Activated naive CD8-positive, alpha-beta T cell treated with anti-CD3 and anti-CD28 coated beads for 36 hours (primary cell): ENCODE measurements around the gene OTUB1. TPM values are rescaled to one million over a fixed set of nuclear protein-coding genes. Genes with fewer than 3 reads are reported as not detected.
A peak's percentile ranks its signal among the peaks of the same experiment; 100 is the strongest.

Experiments used
- DNase-seq: peaks from one replicate; pipeline ENCODE4 v3.0.0; 2021
- H3K27ac Mint-ChIP-seq: one replicate; pipeline ENCODE4 v1.8.0; 2022; ENCODE audit warnings: mild to moderate bottlenecking, moderate library complexity, mixed read lengths
- H3K27me3 Mint-ChIP-seq: one replicate; pipeline ENCODE4 v1.8.0; 2022; ENCODE audit warnings: mild to moderate bottlenecking, mixed read lengths
- H3K36me3 Mint-ChIP-seq: one replicate; pipeline ENCODE4 v1.8.0; 2021; ENCODE audit warnings: mild to moderate bottlenecking, mixed read lengths
- H3K4me1 Mint-ChIP-seq: one replicate; pipeline ENCODE4 v1.8.0; 2021; ENCODE audit warnings: mixed read lengths
- H3K4me3 Mint-ChIP-seq: one replicate; pipeline ENCODE4 v1.8.0; 2022; ENCODE audit warnings: mild to moderate bottlenecking, moderate library complexity, mixed read lengths
- H3K9me3 Mint-ChIP-seq: one replicate; pipeline ENCODE4 v1.8.0; 2022; ENCODE audit warnings: mixed read lengths
- total RNA-seq, 2 experiments: library from RNA; stranded (reverse); gene quantifications; one replicate each; pipeline ENCODE4 v1.2.3, GENCODE V29; 2021

OTUB1 gene
- total RNA-seq, 2 experiments from 2014 or later = 70.5 to 72.0 TPM

DNA sequence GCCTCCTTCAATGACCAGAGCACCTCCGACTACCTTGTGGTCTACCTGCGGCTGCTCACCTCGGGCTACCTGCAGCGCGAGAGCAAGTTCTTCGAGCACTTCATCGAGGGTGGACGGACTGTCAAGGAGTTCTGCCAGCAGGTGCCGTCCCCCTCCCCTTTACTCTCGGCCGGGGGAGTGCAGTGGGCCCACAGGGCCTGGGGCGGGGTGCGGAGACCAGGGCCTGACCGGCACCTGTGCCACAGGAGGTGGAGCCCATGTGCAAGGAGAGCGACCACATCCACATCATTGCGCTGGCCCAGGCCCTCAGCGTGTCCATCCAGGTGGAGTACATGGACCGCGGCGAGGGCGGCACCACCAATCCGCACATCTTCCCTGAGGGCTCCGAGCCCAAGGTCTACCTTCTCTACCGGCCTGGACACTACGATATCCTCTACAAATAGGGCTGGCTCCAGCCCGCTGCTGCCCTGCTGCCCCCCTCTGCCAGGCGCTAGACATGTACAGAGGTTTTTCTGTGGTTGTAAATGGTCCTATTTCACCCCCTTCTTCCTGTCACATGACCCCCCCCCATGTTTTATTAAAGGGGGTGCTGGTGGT lies 11.0 kb downstream of the OTUB1 start:
- H3K27me3 Mint-ChIP-seq = peaks cover 2% of the 10 kb centered on the region
- no peak overlapping the region for H3K27ac Mint-ChIP-seq
- H3K4me3 Mint-ChIP-seq = no peak overlapping the region
- peaks cover 1% of the 10 kb centered on the region for H3K4me1 Mint-ChIP-seq
- no peak for DNase-seq
- H3K9me3 Mint-ChIP-seq = no peaks in the 10 kb centered on the region
- peaks cover 18% of the 10 kb centered on the region for H3K36me3 Mint-ChIP-seq

DNA sequence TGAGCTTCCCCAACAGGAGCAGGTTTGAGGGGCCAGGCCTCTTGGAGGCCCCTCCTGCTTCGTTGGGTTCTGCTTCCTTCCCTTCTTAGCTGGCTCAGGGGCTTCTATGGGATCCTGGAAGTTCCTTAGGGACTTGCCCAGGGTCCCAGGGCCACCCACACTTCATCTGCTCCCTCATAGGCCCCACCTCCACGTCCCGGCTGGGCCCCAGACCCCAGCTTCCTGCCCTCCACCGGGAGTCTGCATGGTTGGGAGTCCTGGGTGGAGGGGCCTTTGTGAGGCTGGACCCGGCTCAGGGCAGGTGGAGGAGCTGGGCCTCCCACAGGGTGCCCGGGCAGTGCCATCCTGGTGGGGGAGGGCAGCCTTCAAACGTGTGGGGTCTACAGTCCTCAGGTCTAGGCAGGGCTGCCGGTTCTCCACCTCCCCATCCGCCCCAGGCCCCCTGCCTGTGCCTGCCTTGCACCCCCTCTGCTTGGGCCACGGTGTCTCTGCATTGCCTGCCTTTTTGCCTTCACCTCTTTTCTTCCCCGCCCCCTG lies 11.6 kb downstream of the OTUB1 start:
- Mint-ChIP-seq H3K36me3 (peaks cover 17% of the 10 kb centered on the region), H3K4me3 (no peak overlapping the region)

DNA sequence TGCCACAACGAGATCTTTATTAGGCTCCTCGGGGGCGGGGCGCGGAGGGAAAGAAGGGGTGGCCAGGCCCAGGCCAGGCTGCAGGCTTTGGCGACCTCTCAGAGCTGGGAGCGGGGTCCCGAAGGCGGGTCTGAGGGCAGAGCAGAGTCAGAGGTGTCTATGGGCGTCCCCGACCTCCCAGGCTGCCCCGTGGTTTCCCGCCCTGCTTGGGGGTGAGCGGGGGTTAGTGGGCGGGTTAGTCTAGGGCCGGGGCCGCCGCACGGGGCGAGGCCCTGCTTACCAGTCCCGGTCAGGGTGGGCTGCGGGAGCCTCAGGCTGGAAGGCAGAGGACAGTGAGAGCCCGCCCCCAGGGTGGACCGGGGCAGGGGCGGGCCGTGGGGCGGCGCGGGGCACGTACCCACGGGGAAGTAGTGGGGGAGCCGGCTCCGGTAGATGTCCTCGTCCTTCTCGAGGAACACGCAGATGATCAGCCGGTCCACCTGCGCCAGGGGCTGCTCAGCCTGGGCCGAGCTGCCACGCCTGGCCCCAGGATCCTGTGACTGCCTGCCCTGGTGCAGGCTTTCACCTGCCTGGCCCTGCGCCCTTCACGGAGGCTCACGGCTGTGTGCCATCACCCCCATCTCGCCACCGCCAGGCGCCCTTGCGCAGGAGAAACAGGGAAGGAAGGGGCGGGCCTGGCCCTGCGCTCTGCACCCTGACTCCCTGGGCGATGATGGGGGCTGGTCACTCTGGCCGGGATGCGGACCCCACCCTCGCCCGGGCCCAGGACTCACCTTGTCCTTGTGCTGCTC lies 12.5 kb downstream of the OTUB1 start:
- DNase-seq = no peak
- Mint-ChIP-seq H3K36me3 (peaks cover 15% of the 10 kb centered on the region), H3K4me1 (peaks cover 1% of the 10 kb centered on the region), H3K4me3 (no peak overlapping the region), H3K27me3 (peaks cover 2% of the 10 kb centered on the region), H3K27ac (no peak overlapping the region), H3K9me3 (no peaks in the 10 kb centered on the region)

More for the DNA sequence above, 11.6 kb downstream of the OTUB1 start:
- H3K9me3 Mint-ChIP-seq = no peaks in the 10 kb centered on the region
- H3K27me3 Mint-ChIP-seq = peaks cover 2% of the 10 kb centered on the region
- peaks cover 1% of the 10 kb centered on the region for H3K4me1 Mint-ChIP-seq
- no peak for DNase-seq
- no peak overlapping the region for H3K27ac Mint-ChIP-seq

DNA sequence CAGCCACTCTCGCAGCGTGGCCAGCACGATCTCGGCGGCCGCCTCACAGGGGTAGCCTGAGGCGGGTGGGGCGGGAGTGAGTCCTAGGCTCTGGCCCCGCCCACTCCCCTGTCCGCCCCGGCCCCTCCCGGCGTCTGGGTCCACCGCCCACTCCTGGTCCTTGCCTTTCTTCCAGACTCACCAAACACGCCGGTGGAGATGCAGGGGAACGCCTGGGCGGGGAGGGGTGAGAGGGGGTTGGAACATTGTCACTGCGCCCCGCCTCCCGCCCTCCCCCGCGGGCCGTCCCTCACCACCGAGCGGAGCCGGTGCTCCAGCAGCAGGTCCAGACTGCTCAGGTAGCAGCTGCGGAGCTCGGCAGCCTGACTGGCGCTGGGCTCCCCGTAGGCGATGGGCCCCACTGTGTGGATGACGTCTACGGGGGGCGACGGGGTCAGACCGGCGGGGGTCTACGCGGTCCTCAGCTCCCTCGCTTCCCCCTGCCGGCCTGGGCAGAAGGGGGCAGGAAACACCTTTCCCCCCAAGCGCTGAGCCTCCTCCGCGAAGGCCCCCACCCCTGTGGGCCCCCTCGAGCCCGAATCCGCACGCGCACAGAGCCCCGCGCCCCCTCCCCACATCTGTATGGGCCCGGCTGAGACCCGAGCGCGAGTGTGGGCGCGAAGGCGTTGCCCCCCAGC lies 13.2 kb downstream of the OTUB1 start:
- Mint-ChIP-seq H3K4me3 (no peak overlapping the region), H3K9me3 (no peaks in the 10 kb centered on the region)

DNA sequence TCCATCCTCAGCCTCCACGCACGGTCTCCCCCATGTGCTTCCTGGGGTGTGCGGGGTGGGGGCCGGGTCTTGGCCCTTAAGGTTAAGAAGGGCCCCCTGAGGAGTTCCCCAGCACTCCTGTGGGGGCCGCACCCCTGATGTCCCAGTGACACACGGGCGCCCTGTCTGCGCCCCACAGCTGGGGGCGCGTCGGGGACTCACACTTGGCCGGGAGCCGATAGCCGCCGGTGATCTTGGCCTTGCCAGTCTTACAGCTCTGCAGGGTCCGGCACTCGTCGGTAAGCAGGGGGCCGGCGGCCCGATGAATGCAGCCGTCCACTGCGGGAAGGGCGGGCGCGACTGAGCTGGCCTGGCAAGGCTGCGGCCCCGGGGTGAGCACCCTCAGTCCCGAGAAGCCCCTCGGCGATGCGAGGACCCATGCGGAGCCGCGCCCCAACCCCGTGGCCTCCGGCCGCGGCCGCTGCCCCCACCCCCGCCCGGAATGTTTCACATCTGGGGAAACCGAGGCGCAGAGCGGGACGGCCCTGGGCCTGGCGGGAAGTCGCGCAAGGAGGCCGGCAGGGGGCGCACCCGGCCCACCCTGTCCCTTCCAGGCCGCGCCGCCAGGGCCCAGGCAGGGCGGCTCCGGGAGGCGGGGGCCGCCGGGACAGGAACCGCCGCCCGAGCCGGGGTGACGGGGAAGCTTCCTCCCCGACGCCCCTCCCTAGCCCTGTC lies 13.9 kb downstream of the OTUB1 start:
- peaks cover 13% of the 10 kb centered on the region for H3K36me3 Mint-ChIP-seq
- no peak overlapping the region for H3K27ac Mint-ChIP-seq
- H3K9me3 Mint-ChIP-seq = no peaks in the 10 kb centered on the region
- H3K4me1 Mint-ChIP-seq = no peaks in the 10 kb centered on the region
- peak; percentile 84 for DNase-seq
- peaks cover 5% of the 10 kb centered on the region for H3K27me3 Mint-ChIP-seq
- H3K4me3 Mint-ChIP-seq = peak overlapping the region; percentile 14

More for the DNA sequence above, 13.2 kb downstream of the OTUB1 start:
- H3K27ac Mint-ChIP-seq = no peak overlapping the region
- H3K4me1 Mint-ChIP-seq = no peaks in the 10 kb centered on the region
- DNase-seq = peak; percentile 70
- H3K27me3 Mint-ChIP-seq = peaks cover 2% of the 10 kb centered on the region
- peaks cover 13% of the 10 kb centered on the region for H3K36me3 Mint-ChIP-seq

DNA sequence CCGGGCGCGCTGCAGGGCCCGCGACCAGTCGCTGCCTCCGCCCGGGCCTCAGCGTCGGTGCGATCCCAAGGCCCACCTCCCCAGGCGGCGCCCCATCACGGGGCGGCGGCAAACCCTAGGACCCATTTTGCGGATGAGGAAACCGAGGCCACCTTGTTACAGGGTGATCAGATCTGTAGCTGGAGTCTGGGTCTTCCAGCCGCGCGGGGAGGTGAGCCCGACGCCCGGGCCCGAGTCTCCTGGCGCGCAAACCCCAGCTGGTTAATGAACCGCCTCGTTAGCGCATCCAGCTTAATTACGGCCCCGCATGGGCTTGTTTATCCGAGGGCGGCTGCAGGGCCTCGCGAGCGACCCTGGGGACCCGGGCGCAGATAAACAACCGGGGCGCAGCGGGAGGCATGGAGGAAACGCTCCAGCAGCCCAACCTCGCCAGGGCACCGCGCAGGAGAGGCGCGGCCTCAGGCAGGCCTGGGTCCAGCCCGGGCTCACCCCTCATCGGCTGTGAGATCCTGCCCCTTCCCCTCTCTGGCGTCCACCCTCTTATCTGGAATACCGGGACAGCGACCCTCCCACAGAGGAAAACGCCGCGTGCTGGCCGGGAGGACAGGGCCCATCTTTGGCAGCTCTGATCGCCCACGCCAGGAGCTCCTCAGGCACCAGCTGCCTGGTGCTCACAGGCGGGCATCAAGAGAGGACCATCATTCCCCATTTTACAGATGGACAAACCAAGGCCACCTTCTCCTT lies 14.7 kb downstream of the OTUB1 start:
- Mint-ChIP-seq H3K9me3 (no peaks in the 10 kb centered on the region), H3K36me3 (peaks cover 13% of the 10 kb centered on the region), H3K4me1 (no peaks in the 10 kb centered on the region), H3K27me3 (peaks cover 5% of the 10 kb centered on the region), H3K27ac (no peak overlapping the region), H3K4me3 (no peak overlapping the region)
- no peak for DNase-seq

DNA sequence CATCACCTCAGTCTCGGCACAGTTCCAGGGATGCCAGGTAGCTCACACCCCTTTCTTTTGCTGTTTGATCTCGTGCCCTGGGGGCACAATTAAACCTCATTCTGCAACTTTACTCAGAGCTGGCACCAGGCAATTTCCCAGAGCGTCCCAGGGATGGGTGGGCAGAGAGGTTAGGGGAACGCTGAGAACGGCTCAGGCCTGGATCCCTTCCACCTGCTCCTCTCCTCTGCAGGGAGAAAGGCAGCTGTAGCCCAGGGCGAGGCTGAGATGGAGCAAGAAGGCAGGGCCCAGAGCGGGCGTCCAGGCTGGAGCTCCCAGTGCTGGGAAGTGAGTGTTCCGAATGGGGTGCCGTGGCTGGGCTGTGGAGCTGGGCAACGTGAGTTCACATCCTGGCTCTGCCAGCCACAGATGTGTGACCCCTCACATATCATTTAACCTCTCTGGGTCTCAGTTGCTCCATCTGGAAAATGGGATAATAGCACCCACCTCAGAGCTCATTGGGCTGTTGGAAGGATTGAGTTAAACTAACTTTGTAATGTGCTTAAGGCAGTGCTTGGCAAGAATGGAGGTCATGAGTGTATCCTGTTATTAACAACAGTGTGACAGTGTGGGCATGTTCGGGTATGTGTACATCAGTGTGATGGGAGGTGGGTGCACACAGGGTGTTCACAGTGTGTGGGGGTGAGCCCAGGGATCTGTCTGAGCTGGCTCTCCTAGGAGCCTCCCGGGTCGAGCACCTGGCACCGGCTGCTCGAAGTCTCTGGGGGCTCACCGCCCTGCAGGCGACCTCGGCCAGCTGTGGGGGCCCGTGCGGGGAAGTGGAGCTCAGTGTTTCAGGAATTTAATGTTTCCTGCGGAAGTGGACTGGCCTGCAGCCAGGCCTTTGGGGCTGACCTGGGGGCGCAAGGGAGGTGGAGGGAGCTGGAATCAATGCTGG lies 15.5 kb downstream of the OTUB1 start:
- H3K4me3 Mint-ChIP-seq = no peak overlapping the region
- no peaks in the 10 kb centered on the region for H3K9me3 Mint-ChIP-seq
- peaks cover 13% of the 10 kb centered on the region for H3K27me3 Mint-ChIP-seq
- peaks cover 13% of the 10 kb centered on the region for H3K36me3 Mint-ChIP-seq
- no peak overlapping the region for H3K27ac Mint-ChIP-seq
- no peaks in the 10 kb centered on the region for H3K4me1 Mint-ChIP-seq
- no peak for DNase-seq

DNA sequence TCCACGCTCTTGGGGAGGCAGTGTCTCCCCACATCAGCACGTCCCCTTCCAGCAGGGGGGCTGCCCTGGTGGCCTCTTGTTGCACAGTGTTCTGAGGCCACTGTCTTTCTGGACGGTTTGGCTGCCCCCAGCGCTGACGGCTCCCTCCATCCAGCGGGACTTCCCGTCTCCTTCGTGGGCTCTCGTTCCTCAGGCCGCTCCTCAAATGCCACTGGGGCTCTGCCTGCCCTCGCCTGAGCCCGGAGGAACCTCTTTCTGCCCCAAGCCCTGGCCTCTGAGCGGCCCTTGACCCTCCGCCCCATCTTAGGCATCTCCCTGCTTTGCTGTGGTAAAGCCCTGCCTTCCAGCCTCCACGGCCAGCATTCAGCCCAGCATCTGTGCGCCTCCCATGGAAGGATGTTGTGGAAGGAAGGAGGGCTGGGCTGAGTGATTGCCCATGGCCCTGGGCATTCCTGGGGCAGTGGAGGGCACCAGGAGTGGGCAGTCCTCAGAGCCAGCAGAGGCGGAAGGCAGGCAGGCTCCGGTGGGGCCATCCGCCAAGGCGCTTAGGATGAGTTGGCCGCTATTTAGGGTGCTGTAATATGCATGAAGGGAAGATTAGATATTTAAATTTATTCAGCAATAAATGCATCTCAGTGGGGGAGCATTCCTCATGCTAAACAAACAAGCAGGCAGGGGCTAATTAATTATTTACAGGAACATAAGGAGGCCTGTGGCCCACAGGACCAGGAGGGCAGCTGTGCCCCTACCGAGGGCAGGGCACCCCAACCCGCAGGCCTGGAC lies 17.8 kb downstream of the OTUB1 start:
- DNase-seq = no peak
- no peaks in the 10 kb centered on the region for H3K36me3 Mint-ChIP-seq
- H3K4me1 Mint-ChIP-seq = peaks cover 12% of the 10 kb centered on the region
- H3K27me3 Mint-ChIP-seq = peaks cover 31% of the 10 kb centered on the region
- H3K4me3 Mint-ChIP-seq = no peak overlapping the region
- H3K9me3 Mint-ChIP-seq = no peaks in the 10 kb centered on the region
- no peak overlapping the region for H3K27ac Mint-ChIP-seq

DNA sequence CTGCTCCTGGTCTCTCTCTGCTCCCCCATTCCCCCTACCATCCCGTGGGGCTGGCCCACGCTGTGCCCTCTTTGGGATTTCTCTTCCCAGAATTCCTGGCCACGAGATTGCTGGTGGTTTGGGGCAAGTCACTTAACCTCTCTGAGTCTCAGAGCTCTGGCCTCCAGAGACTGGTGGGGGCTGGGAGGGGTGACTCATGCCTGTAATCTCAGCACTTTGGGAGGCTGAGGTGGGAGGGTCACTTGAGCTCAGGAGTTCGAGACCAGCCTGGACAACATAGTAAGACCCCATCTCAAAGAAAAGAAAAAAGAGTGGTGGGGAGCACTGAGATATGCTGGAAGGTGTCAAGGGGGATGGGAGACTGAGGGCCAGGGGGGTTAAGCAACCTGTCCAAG lies 18.3 kb downstream of the OTUB1 start:
- Mint-ChIP-seq H3K9me3 (no peaks in the 10 kb centered on the region), H3K4me3 (no peak overlapping the region), H3K27ac (no peak overlapping the region), H3K27me3 (peaks cover 37% of the 10 kb centered on the region), H3K4me1 (peaks cover 12% of the 10 kb centered on the region), H3K36me3 (no peaks in the 10 kb centered on the region)
- no peak for DNase-seq

DNA sequence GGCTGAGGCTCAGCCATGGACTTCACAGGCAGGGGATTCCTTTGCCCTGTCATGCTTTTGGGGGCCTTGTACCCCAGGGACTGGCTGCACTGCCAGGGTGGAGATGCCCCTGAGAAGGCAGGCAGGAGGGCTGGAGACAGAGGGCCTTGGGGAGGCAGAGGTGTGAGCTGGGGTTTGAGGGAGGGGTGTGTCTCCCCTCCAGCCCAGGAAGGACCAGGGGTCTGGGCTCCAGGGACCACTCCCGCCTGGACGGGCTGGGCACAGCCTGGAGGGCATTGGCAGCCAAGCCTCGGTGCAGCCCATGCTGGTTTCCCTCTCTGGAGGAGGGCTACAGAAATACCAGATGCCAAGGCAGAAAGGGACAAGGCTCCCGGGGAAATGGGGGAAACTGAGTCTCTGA lies 19.5 kb downstream of the OTUB1 start:
- Mint-ChIP-seq H3K4me1 (peaks cover 12% of the 10 kb centered on the region), H3K9me3 (peaks cover 6% of the 10 kb centered on the region), H3K36me3 (peaks cover 8% of the 10 kb centered on the region), H3K27ac (no peak overlapping the region), H3K27me3 (peaks cover 48% of the 10 kb centered on the region), H3K4me3 (no peak overlapping the region)
- DNase-seq = no peak

DNA sequence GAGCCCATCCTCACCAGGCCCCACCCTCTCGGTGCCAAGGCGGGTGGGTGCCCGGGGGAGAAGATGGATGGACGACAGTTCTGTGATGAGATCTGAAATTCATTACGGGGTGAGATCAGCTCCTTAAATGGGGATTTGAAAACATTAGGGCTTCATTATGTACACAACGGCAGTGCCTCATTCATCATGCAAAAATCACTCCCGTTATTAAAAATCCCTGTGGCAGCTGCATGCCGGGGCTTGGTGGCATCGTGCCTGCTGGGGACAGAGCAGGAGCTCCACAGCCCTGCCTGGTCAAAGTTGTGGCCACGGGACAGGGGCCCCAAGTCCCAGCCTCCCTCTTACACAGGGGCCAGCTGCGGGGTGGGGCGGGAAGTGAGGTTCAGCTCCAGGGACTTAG lies 20.2 kb downstream of the OTUB1 start:
- Mint-ChIP-seq H3K4me1 (peaks cover 12% of the 10 kb centered on the region), H3K4me3 (no peak overlapping the region), H3K36me3 (peaks cover 15% of the 10 kb centered on the region), H3K9me3 (peaks cover 13% of the 10 kb centered on the region), H3K27ac (no peak overlapping the region), H3K27me3 (peaks cover 54% of the 10 kb centered on the region)
- no peak for DNase-seq

DNA sequence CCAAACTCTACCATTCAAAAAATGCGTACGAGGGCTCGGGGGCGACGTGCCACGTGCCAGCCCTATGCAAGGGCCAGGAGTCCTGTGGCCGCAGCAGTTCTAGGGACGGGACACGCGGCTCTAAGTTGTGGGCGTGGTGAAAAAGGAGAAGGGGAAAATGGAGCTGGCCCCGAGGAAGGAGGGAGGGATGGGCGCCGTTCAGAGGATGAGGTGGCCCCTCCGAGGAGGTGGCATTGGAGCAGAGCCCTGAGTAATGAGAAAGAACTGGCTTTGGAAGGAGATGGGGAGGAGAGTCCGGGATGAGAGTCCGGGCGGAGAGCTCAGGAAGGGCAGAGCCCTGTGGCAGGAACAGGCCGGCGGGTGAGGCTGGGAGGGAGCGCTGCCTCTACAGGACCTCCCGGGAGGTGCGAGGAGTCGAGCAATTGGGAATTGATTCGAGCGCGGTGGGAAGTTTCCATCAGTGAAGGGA lies 21.0 kb downstream of the OTUB1 start:
- Mint-ChIP-seq H3K27me3 (peaks cover 54% of the 10 kb centered on the region), H3K9me3 (peaks cover 13% of the 10 kb centered on the region), H3K27ac (no peak overlapping the region), H3K4me3 (no peak overlapping the region), H3K36me3 (peaks cover 15% of the 10 kb centered on the region), H3K4me1 (peaks cover 12% of the 10 kb centered on the region)
- no peak for DNase-seq
